K562 (cell line): Measurements from ENCODE around the gene PLXND1. TPM values are rescaled to one million over a fixed set of nuclear protein-coding genes. Genes with fewer than 3 reads are reported as not detected.
"Not testable (repeated sequence)": the region's sequence is repeated elsewhere in the genome, so short reads cannot be mapped to it uniquely, and the experiment has no call there.

ENCODE experiments used
- ATAC-seq: fragments of 200-7000 bp; cut with Tn5 transposase; 3 replicates; pipeline ENCODE4 v1.9.1; 2020; ENCODE audit warnings: moderate library complexity
- BruUV-seq: library from RNA; stranded (reverse); fragments of 400-500 nt; replicated peaks from 2 replicates; lab custom pipeline; 2021; lab: Mats Ljungman, UMichigan
- CTCF ChIA-PET: fragments of 300-600 bp; formaldehyde crosslinking; extraction: SDS; loops from one replicate; lab custom pipeline; 2021; ENCODE audit warnings: low intra/inter-chr PET ratio; lab: Yijun Ruan, JAX
- POLR2A ChIA-PET: fragments of 300-600, 350-650 bp; sonication (Branson Sonifier 250); formaldehyde crosslinking; extraction: SDS; loops from one replicate; lab custom pipeline; 2021; ENCODE audit warnings: antibody characterized with exemption, inconsistent platforms; lab: Yijun Ruan, JAX
- DNase-seq, 4 experiments: peaks; one replicate each; pipeline versions ENCODE4 v3.0.0 to v3.0.0-alpha.2; 2011 to 2018; ENCODE audit warnings: low spot score in 3 of 4, mixed read lengths in 3 of 4; ENCODE audit errors: extremely low read depth in 1 of 4
- FAIRE-seq: peaks from 2 replicates; lab custom pipeline; 2011; peaks lifted over from hg19 to GRCh38; lab: Jason Lieb, UNC
- H2AFZ ChIP-seq: 2 replicates; pipeline ENCODE4 v1.6.0; 2011; ENCODE audit warnings: low read depth, low read length, control low read depth, inconsistent platforms
- H3K27ac ChIP-seq: fragments of 200-600 bp; 3 replicates; pipeline ENCODE4 v1.8.0; 2011; ENCODE audit warnings: low read depth, mild to moderate bottlenecking, control low read depth, inconsistent platforms, low read length, moderate library complexity, mixed read lengths; ENCODE audit errors: extremely low read depth
- H3K27me3 ChIP-seq, 2 experiments: fragments of 300-600 bp in 1 of 2; 2 replicates in 1 of 2; 3 replicates in 1 of 2; pipeline versions ENCODE4 v1.6.0 to v1.8.0; 2011; ENCODE audit warnings: inconsistent platforms in 2 of 2, low read length in 2 of 2, mild to moderate bottlenecking in 1 of 2, mixed read lengths in 1 of 2, moderate library complexity in 1 of 2; ENCODE audit not compliant: control insufficient read depth in 2 of 2, insufficient read depth in 2 of 2
- H3K36me3 ChIP-seq: fragments of 300-600 bp; 3 replicates; pipeline ENCODE4 v1.8.0; 2011; ENCODE audit warnings: mild to moderate bottlenecking, low read length, inconsistent platforms; ENCODE audit not compliant: control insufficient read depth, insufficient read depth
- H3K4me1 ChIP-seq, 2 experiments: fragments of 200-600 bp in 1 of 2; replicated peaks in 1 of 2; 2 replicates in 1 of 2; 3 replicates in 1 of 2; pipeline versions ENCODE4 v1.5.1 to v1.8.0; 2011; ENCODE audit warnings: inconsistent platforms in 2 of 2, low read length in 2 of 2, mild to moderate bottlenecking in 1 of 2, mixed read lengths in 1 of 2, moderate library complexity in 1 of 2; ENCODE audit not compliant: control insufficient read depth in 2 of 2, insufficient read depth in 2 of 2
- H3K4me2 ChIP-seq: 2 replicates; pipeline ENCODE4 v1.6.1; 2011; ENCODE audit warnings: low read length, control low read depth, inconsistent platforms, mixed read lengths; ENCODE audit not compliant: insufficient read depth
- H3K4me3 ChIP-seq: fragments of 200-600 bp; sonication (generic), shearing (Covaris generic); 2 replicates; pipeline ENCODE4 v1.5.1; 2016; ENCODE audit warnings: control low read depth, inconsistent platforms
- H3K79me2 ChIP-seq: fragments of 200-600 bp; 3 replicates; pipeline ENCODE4 v1.8.0; 2011; ENCODE audit warnings: low read length, inconsistent platforms; ENCODE audit not compliant: control insufficient read depth, insufficient read depth
- H3K9ac ChIP-seq, 2 experiments: 2 replicates each; pipeline versions ENCODE4 v1.6.0 to v1.6.1; 2011; ENCODE audit warnings: low read depth in 2 of 2, low read length in 2 of 2, control low read depth in 1 of 2, inconsistent platforms in 1 of 2, mild to moderate bottlenecking in 1 of 2, mixed read lengths in 1 of 2; ENCODE audit not compliant: insufficient read depth in 1 of 2
- H3K9me1 ChIP-seq: one replicate; pipeline ENCODE4 v1.6.0; 2011; ENCODE audit warnings: inconsistent platforms, mild to moderate bottlenecking, low read length, moderate library complexity; ENCODE audit not compliant: control insufficient read depth, insufficient read depth
- H3K9me3 ChIP-seq: replicated peaks from 2 replicates; pipeline ENCODE4 v1.5.1; 2011; ENCODE audit warnings: low read depth, low read length, inconsistent platforms; ENCODE audit not compliant: control insufficient read depth, insufficient read depth
- H4K20me1 ChIP-seq: replicated peaks from 2 replicates; pipeline ENCODE4 v1.6.1; 2011; ENCODE audit warnings: low read length, inconsistent platforms, mixed read lengths; ENCODE audit not compliant: control insufficient read depth, insufficient read depth
- KDM1A ChIP-seq, 2 experiments: fragments of 450-650 bp; IDR thresholded peaks; 2 replicates each; pipeline ENCODE4 v1.6.1; 2016; ENCODE audit warnings: mild to moderate bottlenecking in 2 of 2
- ZC3H4 ChIP-seq: sonication (generic); formaldehyde crosslinking; IDR thresholded peaks from 2 replicates; pipeline ENCODE4 v1.9.0; 2021; ENCODE audit warnings: missing genetic modification reagents, borderline replicate concordance
- ZNF146 ChIP-seq: IDR thresholded peaks from one replicate; pipeline ENCODE4 v1.6.1; 2018; ENCODE audit warnings: missing compliant biosample characterization; ENCODE audit not compliant: unreplicated experiment
- WGBS: fragments of 100-300 bp; shearing (Covaris generic); methylation state at CpG from one replicate; pipeline ENCODE4 v1.1.6; 2016; ENCODE audit warnings: low coverage, mixed read lengths; ENCODE audit not compliant: insufficient coverage; ENCODE audit errors: missing lambda C conversion rate; 5-methylcytosine and 5-hydroxymethylcytosine counted together
- in situ Hi-C: fragments of 300-500 bp; cut with MboI; formaldehyde crosslinking; loops from 4 replicates; pipeline ENCODE4 v1.15.0; 2018; ENCODE audit warnings: inconsistent platforms, mixed read lengths
- intact Hi-C: fragments of 100-400 bp; cut with micrococcal nuclease; formaldehyde crosslinking; loops from 2 replicates; pipeline ENCODE4 v1.14.2; 2022
- polyA plus RNA-seq, 8 experiments: library from polyadenylated mRNA; depleted of rRNA in 4 of 8; stranded (reverse) in 5 of 8; unstranded in 3 of 8; fragments of >200 nt; fragmentation: Nextera tagmentation in 2 of 8; fragmentation: Illumina TruSeq in 1 of 8; extraction: Ambion mirVana in 2 of 8; extraction: Trizol in 1 of 8; gene quantifications; 2 replicates each; pipeline versions ENCODE4 v1.2.1 to v1.2.3, GENCODE V29; 2011 to 2014; ENCODE audit warnings: inconsistent platforms in 1 of 8, missing spikeins in 1 of 8
- total RNA-seq, 7 experiments: library from RNA; depleted of rRNA in 6 of 7; stranded (reverse); fragments of >200 nt in 6 of 7; fragmentation: Illumina TruSeq in 2 of 7; extraction: Trizol in 2 of 7; gene quantifications; 2 replicates each; pipeline versions ENCODE4 v1.2.1 to v1.2.3, GENCODE V29; 2011 to 2021; ENCODE audit warnings: low replicate concordance in 1 of 7

PLXND1 gene
- total and polyA plus RNA-seq, 9 of the 15 experiments (the other 6 are each of a cell fraction or from before 2014, with no cell fraction given): 0.34 to 28.8 (median 14.0) TPM

GRCh38 chr3:129610794-129611445 is 4.4 kb upstream of the PLXND1 start:
- H3K27ac ChIP-seq, H3K36me3 ChIP-seq, H3K4me3 ChIP-seq, in situ Hi-C loops, BruUV-seq, DNase-seq, H3K4me2 ChIP-seq, H3K9me3 ChIP-seq, CTCF ChIA-PET, H3K27me3 ChIP-seq, FAIRE-seq, ATAC-seq, intact Hi-C loops, H2AFZ ChIP-seq, H3K9ac ChIP-seq, H4K20me1 ChIP-seq, H3K79me2 ChIP-seq, POLR2A ChIA-PET, H3K9me1 ChIP-seq: not testable (repeated sequence)
- peak; percentile 71 for TF ChIP-seq ZNF146
- TF ChIP-seq KDM1A (IDR thresholded peaks at IDR 0.05): peak in 1 of 2 experiments; percentile 22; a peak in 1 of 4 replicates
- H3K4me1 ChIP-seq: peaks cover 24 to 73% of the 10 kb centered on the region in 2 experiments; a peak in 4 of 5 replicates
- 94% methylated on average over 9 of the region's 11 CpGs for WGBS

GRCh38 chr3:129610276-129610675 is 3.8 kb upstream of the PLXND1 start:
- ChIA-PET POLR2A (no interaction called here), CTCF (no interaction called here)
- Histone ChIP-seq H3K27ac (peak overlapping the region; percentile 35; the same call in 1 of the 3 replicates), H3K9me3 (no peaks in the 10 kb centered on the region), H3K9me1 (no peaks in the 10 kb centered on the region), H3K9ac (peak overlapping the region in 1 of 2 experiments; percentile 81; a peak in 2 of 4 replicates), H3K4me3 (no peak overlapping the region), H3K4me2 (no peak overlapping the region), H2AFZ (no peak overlapping the region), H3K36me3 (no peaks in the 10 kb centered on the region), H4K20me1 (no peaks in the 10 kb centered on the region), H3K27me3 (no peaks in the 10 kb centered on the region), H3K4me1 (peaks cover 24 to 75% of the 10 kb centered on the region in 2 experiments; a peak in 4 of 5 replicates), H3K79me2 (peaks cover 9% of the 10 kb centered on the region)
- in situ Hi-C loops: no loop called here
- no TSS peak for BruUV-seq
- WGBS: 83% methylated on average over 3 of the region's 10 CpGs
- TF ChIP-seq ZC3H4 (CRISPR knock-in tag): no peak
- intact Hi-C loops: no loop called here
- ATAC-seq: no peak
- FAIRE-seq: no peak
- DNase-seq: no peak
